ENCODE results near the gene CYP8B1.

DNA sequence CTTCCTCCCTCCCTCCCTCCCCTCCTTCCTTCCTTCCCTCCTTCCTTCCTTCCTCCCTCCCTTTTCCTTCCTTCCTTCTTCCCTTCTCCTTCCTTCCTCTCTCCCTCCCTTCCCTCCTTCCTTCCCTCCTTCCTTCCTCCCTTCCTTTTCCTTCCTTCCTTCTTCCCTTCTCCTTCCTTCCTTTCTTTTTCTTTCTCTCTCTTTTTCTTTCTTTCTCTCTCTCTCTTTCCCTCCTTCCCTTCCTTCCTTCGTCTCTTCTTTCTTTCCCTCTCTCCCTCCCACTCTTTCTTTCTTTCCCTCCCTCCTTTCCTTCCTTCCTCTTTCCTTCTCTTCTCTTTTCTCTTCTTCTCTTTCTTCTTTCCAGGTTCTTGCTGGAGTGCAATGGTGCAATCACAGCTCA, 28.4 kb upstream of the CYP8B1 start:
- TF ChIP-seq EZH2phosphoT487 (IDR thresholded peaks at IDR 0.05; ENCODE audit: unreplicated experiment) (no peak), EZH2 (IDR thresholded peaks at IDR 0.05; ENCODE audit: low read depth, unreplicated experiment) (no peak), CTCF (conservative IDR thresholded peaks at IDR 0.05; ENCODE audit: low read depth in 2 of 2) (no peak), JUNB (IDR thresholded peaks at IDR 0.05; ENCODE audit: unreplicated experiment) (no peak), POLR2AphosphoS5 (IDR thresholded peaks at IDR 0.05; ENCODE audit: low read depth) (no peak), NANOG (IDR thresholded peaks at IDR 0.05; ENCODE audit: borderline replicate concordance) (no peak), CREB1 (CRISPR knock-in tag; IDR thresholded peaks at IDR 0.05; ENCODE audit: low read depth) (no peak), ZNF114 (CRISPR knock-in tag; IDR thresholded peaks at IDR 0.05) (no peak)
- TF ChIP-seq, protein P1, sequence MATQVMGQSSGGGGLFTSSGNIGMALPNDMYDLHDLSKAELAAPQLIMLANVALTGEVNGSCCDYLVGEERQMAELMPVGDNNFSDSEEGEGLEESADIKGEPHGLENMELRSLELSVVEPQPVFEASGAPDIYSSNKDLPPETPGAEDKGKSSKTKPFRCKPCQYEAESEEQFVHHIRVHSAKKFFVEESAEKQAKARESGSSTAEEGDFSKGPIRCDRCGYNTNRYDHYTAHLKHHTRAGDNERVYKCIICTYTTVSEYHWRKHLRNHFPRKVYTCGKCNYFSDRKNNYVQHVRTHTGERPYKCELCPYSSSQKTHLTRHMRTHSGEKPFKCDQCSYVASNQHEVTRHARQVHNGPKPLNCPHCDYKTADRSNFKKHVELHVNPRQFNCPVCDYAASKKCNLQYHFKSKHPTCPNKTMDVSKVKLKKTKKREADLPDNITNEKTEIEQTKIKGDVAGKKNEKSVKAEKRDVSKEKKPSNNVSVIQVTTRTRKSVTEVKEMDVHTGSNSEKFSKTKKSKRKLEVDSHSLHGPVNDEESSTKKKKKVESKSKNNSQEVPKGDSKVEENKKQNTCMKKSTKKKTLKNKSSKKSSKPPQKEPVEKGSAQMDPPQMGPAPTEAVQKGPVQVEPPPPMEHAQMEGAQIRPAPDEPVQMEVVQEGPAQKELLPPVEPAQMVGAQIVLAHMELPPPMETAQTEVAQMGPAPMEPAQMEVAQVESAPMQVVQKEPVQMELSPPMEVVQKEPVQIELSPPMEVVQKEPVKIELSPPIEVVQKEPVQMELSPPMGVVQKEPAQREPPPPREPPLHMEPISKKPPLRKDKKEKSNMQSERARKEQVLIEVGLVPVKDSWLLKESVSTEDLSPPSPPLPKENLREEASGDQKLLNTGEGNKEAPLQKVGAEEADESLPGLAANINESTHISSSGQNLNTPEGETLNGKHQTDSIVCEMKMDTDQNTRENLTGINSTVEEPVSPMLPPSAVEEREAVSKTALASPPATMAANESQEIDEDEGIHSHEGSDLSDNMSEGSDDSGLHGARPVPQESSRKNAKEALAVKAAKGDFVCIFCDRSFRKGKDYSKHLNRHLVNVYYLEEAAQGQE (IDR thresholded peaks at IDR 0.05; ENCODE audit: unreplicated experiment): no peak

Data from GM23338 (cell line).